ENCODE data around the gene EHF. TPM values are rescaled to one million over a fixed set of nuclear protein-coding genes. Genes with fewer than 3 reads are reported as not detected.

Gene EHF
- total RNA-seq, 2 experiments from 2014 or later: not detected

GRCh38 chr11:34655335-34656008, 34.6 kb downstream of the EHF start:
- Mint-ChIP-seq H3K27me3 (peaks cover 62% of the 10 kb centered on the region), H3K4me1 (ENCODE audit: low read depth) (peaks cover 28% of the 10 kb centered on the region), H3K27ac (no peak overlapping the region), H3K36me3 (ENCODE audit: low read depth) (peaks cover 1% of the 10 kb centered on the region), H3K4me3 (no peak overlapping the region), H3K9me3 (no peaks in the 10 kb centered on the region)
- TF ChIP-seq CTCF (IDR thresholded peaks at IDR 0.05): no peak
- ChIA-PET POLR2A (no interaction called here), CTCF (interaction anchor here (1.4 kb wide), 1 partner anchor 185 kb away, joined by 3 read pairs; no protein-coding TSS in a partner anchor)
- intact Hi-C loops (cut with micrococcal nuclease): no loop called here
- ATAC-seq: no peak
- DNase-seq: no peak

GRCh38 chr11:34656062-34656720, 35.3 kb downstream of the EHF start:
- ChIA-PET CTCF (interaction anchor here (1.2 to 1.4 kb wide), 2 partner anchors 70 to 184 kb away, joined by 3 read pairs; no protein-coding TSS in a partner anchor), POLR2A (no interaction called here)
- H3K36me3 Mint-ChIP-seq (ENCODE audit: low read depth): no peaks in the 10 kb centered on the region
- intact Hi-C loops (cut with micrococcal nuclease): no loop called here
- no peak for DNase-seq
- no peaks in the 10 kb centered on the region for H3K9me3 Mint-ChIP-seq
- H3K27ac Mint-ChIP-seq: no peak overlapping the region
- H3K4me1 Mint-ChIP-seq (ENCODE audit: low read depth): peaks cover 22% of the 10 kb centered on the region
- no peak for ATAC-seq
- peaks cover 68% of the 10 kb centered on the region for H3K27me3 Mint-ChIP-seq
- no peak overlapping the region for H3K4me3 Mint-ChIP-seq
- TF ChIP-seq CTCF (IDR thresholded peaks at IDR 0.05): no peak

- Mint-ChIP-seq H3K4me3 (no peak overlapping the region), H3K36me3 (ENCODE audit: low read depth) (no peaks in the 10 kb centered on the region), H3K9me3 (no peaks in the 10 kb centered on the region), H3K27me3 (peaks cover 62% of the 10 kb centered on the region), H3K4me1 (ENCODE audit: low read depth) (peaks cover 5% of the 10 kb centered on the region), H3K27ac (no peak overlapping the region)
- intact Hi-C loops (cut with micrococcal nuclease): no loop called here
- DNase-seq (no peak), ATAC-seq (no peak)
- CTCF ChIA-PET: no interaction called here
- POLR2A ChIA-PET: interaction anchor here (1.0 kb wide), 1 partner anchor 17 kb away, joined by 3 read pairs; no protein-coding TSS in a partner anchor
- TF ChIP-seq CTCF (IDR thresholded peaks at IDR 0.05): no peak
These were observed 37.5 kb downstream of the EHF start for GRCh38 chr11:34658071-34659015.

GRCh38 chr11:34659096-34659733, 38.3 kb downstream of the EHF start:
- CTCF ChIA-PET: interaction anchor here (0.6 kb wide), 1 partner anchor 73 kb away, joined by 3 read pairs; no protein-coding TSS in a partner anchor
- peaks cover 61% of the 10 kb centered on the region for H3K27me3 Mint-ChIP-seq
- intact Hi-C loops (cut with micrococcal nuclease): no loop called here
- no peaks in the 10 kb centered on the region for H3K9me3 Mint-ChIP-seq
- no peak overlapping the region for H3K4me3 Mint-ChIP-seq
- DNase-seq: no peak
- H3K36me3 Mint-ChIP-seq (ENCODE audit: low read depth): no peaks in the 10 kb centered on the region
- POLR2A ChIA-PET: interaction anchor here (1.0 kb wide), 1 partner anchor 18 kb away, joined by 3 read pairs; no protein-coding TSS in a partner anchor
- TF ChIP-seq CTCF (IDR thresholded peaks at IDR 0.05): no peak
- no peaks in the 10 kb centered on the region for H3K4me1 Mint-ChIP-seq (ENCODE audit: low read depth)
- no peak overlapping the region for H3K27ac Mint-ChIP-seq
- ATAC-seq: no peak

Data from activated CD8-positive, alpha-beta T cell treated with anti-CD3 and anti-CD28 coated beads for 36 hours (primary cell).